ENCODE results near the gene SELENOV.

DNA sequence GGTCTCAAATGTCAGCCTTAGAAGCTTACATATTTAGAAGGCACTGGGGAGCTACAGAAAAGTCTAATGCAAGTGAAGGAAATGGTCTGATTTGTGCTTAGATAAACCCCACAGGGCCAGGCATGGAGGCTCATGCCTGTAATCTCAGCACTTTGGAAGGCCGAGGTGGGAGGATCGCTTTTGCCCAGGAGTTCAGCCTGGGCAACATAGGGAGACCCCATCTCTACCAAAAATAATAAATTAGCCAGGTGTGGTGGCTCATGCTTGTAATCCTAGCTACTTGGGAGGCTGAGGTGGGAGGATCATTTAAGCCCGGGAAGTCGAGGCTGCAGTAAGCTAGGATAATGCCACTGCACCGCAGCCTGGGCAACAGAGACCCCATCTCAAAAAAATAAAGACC lies 18.9 kb upstream of the SELENOV start:
- TF ChIP-seq, protein P1, sequence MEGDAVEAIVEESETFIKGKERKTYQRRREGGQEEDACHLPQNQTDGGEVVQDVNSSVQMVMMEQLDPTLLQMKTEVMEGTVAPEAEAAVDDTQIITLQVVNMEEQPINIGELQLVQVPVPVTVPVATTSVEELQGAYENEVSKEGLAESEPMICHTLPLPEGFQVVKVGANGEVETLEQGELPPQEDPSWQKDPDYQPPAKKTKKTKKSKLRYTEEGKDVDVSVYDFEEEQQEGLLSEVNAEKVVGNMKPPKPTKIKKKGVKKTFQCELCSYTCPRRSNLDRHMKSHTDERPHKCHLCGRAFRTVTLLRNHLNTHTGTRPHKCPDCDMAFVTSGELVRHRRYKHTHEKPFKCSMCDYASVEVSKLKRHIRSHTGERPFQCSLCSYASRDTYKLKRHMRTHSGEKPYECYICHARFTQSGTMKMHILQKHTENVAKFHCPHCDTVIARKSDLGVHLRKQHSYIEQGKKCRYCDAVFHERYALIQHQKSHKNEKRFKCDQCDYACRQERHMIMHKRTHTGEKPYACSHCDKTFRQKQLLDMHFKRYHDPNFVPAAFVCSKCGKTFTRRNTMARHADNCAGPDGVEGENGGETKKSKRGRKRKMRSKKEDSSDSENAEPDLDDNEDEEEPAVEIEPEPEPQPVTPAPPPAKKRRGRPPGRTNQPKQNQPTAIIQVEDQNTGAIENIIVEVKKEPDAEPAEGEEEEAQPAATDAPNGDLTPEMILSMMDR (IDR thresholded peaks at IDR 0.05 in 4 of 5, conservative IDR thresholded peaks at IDR 0.05 in 1 of 5) = no peak
- no peak for TF ChIP-seq POLR2A (IDR thresholded peaks at IDR 0.05)
